Caco-2 (cell line): Measurements from ENCODE around the gene KCNAB1. TPM values are rescaled to one million over a fixed set of nuclear protein-coding genes. Genes with fewer than 3 reads are reported as not detected.

ENCODE experiments used
- BruUV-seq: library from RNA; stranded (reverse); fragments of 400-500 nt; replicated peaks from 2 replicates; lab custom pipeline; 2021; lab: Mats Ljungman, UMichigan
- CTCF ChIA-PET: fragments of 300-600 bp; sonication (Branson Sonifier 250); formaldehyde crosslinking; loops from one replicate; lab custom pipeline; 2022; ENCODE audit warnings: antibody characterized with exemption; lab: Charles Lee
- POLR2A ChIA-PET: fragments of 300-600 bp; sonication (Branson Sonifier 250); formaldehyde crosslinking; loops from one replicate; lab custom pipeline; 2022; ENCODE audit warnings: antibody characterized with exemption; lab: Charles Lee
- DNase-seq, 2 experiments: peaks; one replicate each; pipeline versions ENCODE4 v3.0.0 to v3.0.0-alpha.2; 2020 to 2022
- H3K27me3 ChIP-seq: replicated peaks from 2 replicates; pipeline ENCODE4 v1.6.0; 2011; ENCODE audit warnings: low read length; ENCODE audit not compliant: control insufficient read depth, insufficient read depth
- H3K36me3 ChIP-seq: 2 replicates; pipeline ENCODE4 v1.5.1; 2011; ENCODE audit warnings: low read length; ENCODE audit not compliant: control insufficient read depth, insufficient read depth
- H3K4me1 ChIP-seq: fragments of 250-450 bp; sonication (Bioruptor Pico); 2 replicates; pipeline ENCODE4 v1.5.1; 2020; ENCODE audit warnings: mild to moderate bottlenecking
- H3K4me3 ChIP-seq: 2 replicates; pipeline ENCODE4 v1.5.1; 2011; ENCODE audit warnings: low read depth, mild to moderate bottlenecking, control low read depth, low read length
- H3K9me3 ChIP-seq: fragments of 250-450 bp; sonication (Bioruptor Pico); 2 replicates; pipeline ENCODE4 v1.5.1; 2020; ENCODE audit warnings: mild to moderate bottlenecking, moderate library complexity
- H3K27ac Mint-ChIP-seq: one replicate; pipeline ENCODE4 v1.8.0; 2022; ENCODE audit warnings: mixed read lengths; ENCODE audit not compliant: unreplicated experiment
- H3K27me3 Mint-ChIP-seq: one replicate; pipeline ENCODE4 v1.8.0; 2022; ENCODE audit warnings: mixed read lengths; ENCODE audit not compliant: insufficient read depth, unreplicated experiment
- H3K36me3 Mint-ChIP-seq: one replicate; pipeline ENCODE4 v1.8.0; 2022; ENCODE audit warnings: mild to moderate bottlenecking, mixed read lengths; ENCODE audit not compliant: insufficient read depth, unreplicated experiment
- H3K4me1 Mint-ChIP-seq: one replicate; pipeline ENCODE4 v1.8.0; 2022; ENCODE audit warnings: low read depth, mixed read lengths; ENCODE audit not compliant: unreplicated experiment
- H3K4me3 Mint-ChIP-seq: one replicate; pipeline ENCODE4 v1.8.0; 2022; ENCODE audit warnings: mild to moderate bottlenecking, moderate library complexity, mixed read lengths; ENCODE audit not compliant: unreplicated experiment
- H3K9me3 Mint-ChIP-seq: one replicate; pipeline ENCODE4 v1.8.0; 2022; ENCODE audit warnings: mixed read lengths; ENCODE audit not compliant: unreplicated experiment
- CTCF ChIP-seq, 2 experiments: fragments of 200-600 bp in 1 of 2; IDR thresholded peaks; 1 replicate in 1 of 2; 2 replicates in 1 of 2; pipeline versions ENCODE4 v1.5.1 to v1.8.0; 2011 to 2022; ENCODE audit warnings: antibody characterized with exemption in 1 of 2, control low read depth in 1 of 2, inconsistent platforms in 1 of 2, low read depth in 1 of 2, low read length in 1 of 2, mild to moderate bottlenecking in 1 of 2, moderate library complexity in 1 of 2; ENCODE audit not compliant: insufficient read depth in 1 of 2, severe bottlenecking in 1 of 2, unreplicated experiment in 1 of 2
- intact Hi-C: fragments of 100-400 bp; cut with micrococcal nuclease; formaldehyde crosslinking; loops from one replicate; pipeline ENCODE4 v1.10.0; 2022; ENCODE audit not compliant: unreplicated experiment
- total RNA-seq: library from RNA; stranded (reverse); gene quantifications from 2 replicates; pipeline ENCODE4 v1.2.3, GENCODE V29; 2022

The KCNAB1 gene
- total RNA-seq, 1 experiment from 2014 or later, result 0.14 TPM

GRCh38 chr3:156356537-156357363 is 236.4 kb downstream of the KCNAB1 start:
- ChIA-PET CTCF (no interaction called here), POLR2A (no interaction called here)
- TF ChIP-seq CTCF (IDR thresholded peaks at IDR 0.05; ENCODE audit: insufficient read depth in 1 of 2, low read depth in 1 of 2, low read length in 1 of 2, severe bottlenecking in 1 of 2, unreplicated experiment in 1 of 2), result no peak
- Histone ChIP-seq H3K36me3 (no peaks in the 10 kb centered on the region), H3K27me3 (no peaks in the 10 kb centered on the region), H3K9me3 (no peaks in the 10 kb centered on the region), H3K4me3 (no peak overlapping the region), H3K4me1 (no peaks in the 10 kb centered on the region)
- no TSS peak for BruUV-seq
- H3K27me3 Mint-ChIP-seq, result peaks cover 5% of the 10 kb centered on the region
- no peak for DNase-seq
- H3K36me3 Mint-ChIP-seq, result no peaks in the 10 kb centered on the region
- no peaks in the 10 kb centered on the region for H3K4me1 Mint-ChIP-seq
- no peaks in the 10 kb centered on the region for H3K9me3 Mint-ChIP-seq
- no peak overlapping the region for H3K4me3 Mint-ChIP-seq
- intact Hi-C loops, result no loop called here
- no peak overlapping the region for H3K27ac Mint-ChIP-seq

- no TSS peak for BruUV-seq
- Histone ChIP-seq H3K27me3 (no peaks in the 10 kb centered on the region), H3K36me3 (no peaks in the 10 kb centered on the region), H3K4me3 (no peak overlapping the region), H3K4me1 (no peaks in the 10 kb centered on the region), H3K9me3 (no peaks in the 10 kb centered on the region)
- ChIA-PET CTCF (no interaction called here), POLR2A (no interaction called here)
- Mint-ChIP-seq H3K4me3 (no peak overlapping the region), H3K36me3 (no peaks in the 10 kb centered on the region), H3K27ac (no peak overlapping the region), H3K27me3 (peaks cover 5% of the 10 kb centered on the region), H3K9me3 (no peaks in the 10 kb centered on the region), H3K4me1 (no peaks in the 10 kb centered on the region)
- DNase-seq, result no peak
- TF ChIP-seq CTCF (IDR thresholded peaks at IDR 0.05; ENCODE audit: insufficient read depth in 1 of 2, low read depth in 1 of 2, low read length in 1 of 2, severe bottlenecking in 1 of 2, unreplicated experiment in 1 of 2), result no peak
- intact Hi-C loops, result no loop called here
Observed at GRCh38 chr3:156358232-156358631, 237.9 kb downstream of the KCNAB1 start.

GRCh38 chr3:156359368-156359767 is 239.0 kb downstream of the KCNAB1 start:
- H3K4me1 ChIP-seq, result no peaks in the 10 kb centered on the region
- CTCF ChIA-PET, result no interaction called here
- BruUV-seq, result no TSS peak

More at GRCh38 chr3:156359368-156359767, 239.0 kb downstream of the KCNAB1 start:
- Mint-ChIP-seq H3K9me3 (no peaks in the 10 kb centered on the region), H3K27ac (no peak overlapping the region), H3K27me3 (peaks cover 5% of the 10 kb centered on the region), H3K36me3 (no peaks in the 10 kb centered on the region), H3K4me1 (no peaks in the 10 kb centered on the region), H3K4me3 (no peak overlapping the region)
- Histone ChIP-seq H3K9me3 (no peaks in the 10 kb centered on the region), H3K36me3 (no peaks in the 10 kb centered on the region), H3K4me3 (no peak overlapping the region), H3K27me3 (no peaks in the 10 kb centered on the region)
- DNase-seq, result no peak
- POLR2A ChIA-PET, result no interaction called here
- no peak for TF ChIP-seq CTCF (IDR thresholded peaks at IDR 0.05; ENCODE audit: insufficient read depth in 1 of 2, low read depth in 1 of 2, low read length in 1 of 2, severe bottlenecking in 1 of 2, unreplicated experiment in 1 of 2)
- intact Hi-C loops, result no loop called here
